ENCODE data around the gene UBA52. TPM values are rescaled to one million over a fixed set of nuclear protein-coding genes. Genes with fewer than 3 reads are reported as not detected.

The UBA52 gene
- total RNA-seq, 1 experiment from 2014 or later, result 1,108 TPM

DNA sequence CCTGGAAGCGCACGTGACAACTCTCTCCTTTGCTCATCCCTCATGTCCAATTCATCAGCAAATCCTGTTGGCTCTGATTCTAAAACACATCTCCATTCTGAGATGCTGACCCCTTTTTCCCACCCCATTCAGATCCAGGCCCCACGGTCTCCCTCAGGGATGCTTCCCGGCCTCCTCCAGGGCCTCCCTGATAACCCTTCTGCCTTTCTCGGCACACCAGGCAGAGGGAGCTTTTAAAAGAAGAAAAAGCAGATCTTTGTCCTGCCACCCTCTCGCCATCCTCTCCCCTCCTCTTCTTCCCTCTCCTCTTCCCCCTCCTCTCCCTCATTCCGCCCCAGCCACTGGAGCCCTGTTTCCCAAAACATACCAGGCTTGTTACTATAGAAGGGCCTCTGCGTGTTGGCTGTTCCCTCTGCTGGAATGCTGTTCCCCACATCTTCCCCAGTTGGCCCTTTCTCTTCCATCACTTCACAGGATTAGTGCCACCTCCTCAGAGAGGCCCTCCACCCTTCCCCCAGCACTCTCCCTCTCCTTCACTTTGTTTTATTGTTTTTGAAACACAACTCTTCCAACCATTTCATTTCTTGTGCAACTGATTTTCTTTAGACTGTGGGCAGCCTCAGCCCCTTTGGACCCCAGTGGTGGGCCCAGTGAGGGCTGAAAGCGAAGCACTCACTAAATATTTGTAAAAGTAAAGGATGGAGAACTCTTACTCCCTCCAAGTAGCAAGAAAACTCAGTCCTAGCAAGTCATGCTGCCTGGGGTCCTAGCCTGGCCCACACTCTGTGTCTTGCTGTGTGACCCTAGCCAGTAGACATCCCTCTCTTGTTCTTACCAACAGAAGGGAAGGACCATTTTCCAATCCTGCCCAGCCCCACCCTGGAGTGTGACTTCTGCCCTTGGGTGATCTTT lies 37.4 kb downstream of the UBA52 start:
- H3K79me2 ChIP-seq (ENCODE audit: low read length), result no peaks in the 10 kb centered on the region
- peaks cover 5% of the 10 kb centered on the region for H3F3A ChIP-seq (ENCODE audit: low read length, unreplicated experiment)
- ATAC-seq, result no peak
- H3K4me1 ChIP-seq (ENCODE audit: insufficient read depth, low read length), result peaks cover 9% of the 10 kb centered on the region; the same call in 1 of the 2 replicates
- POLR2A ChIA-PET (ENCODE audit: unreplicated experiment), result no interaction called here
- H3K27ac ChIP-seq (ENCODE audit: low read length), result no peak overlapping the region
- no peak overlapping the region for H3K4me2 ChIP-seq (ENCODE audit: low read length)
- no peaks in the 10 kb centered on the region for H3K9me3 ChIP-seq (ENCODE audit: low read length)
- no TSS peak for BruUV-seq (replicated peaks)
- intact Hi-C loops (cut with micrococcal nuclease), result loop anchor here (10.0 kb wide), 1 partner anchor 166 kb away; no protein-coding TSS in a partner anchor
- H3K9ac ChIP-seq (ENCODE audit: low read length), result no peak overlapping the region
- H2AFZ ChIP-seq (ENCODE audit: low read length), result no peak overlapping the region
- peaks cover 90% of the 10 kb centered on the region for H3K27me3 ChIP-seq (ENCODE audit: low read length)
- DNase-seq, result no peak
- no peak for TF ChIP-seq EZH2 (IDR thresholded peaks at IDR 0.05; ENCODE audit: low read length, unreplicated experiment)
- TF ChIP-seq, protein P1, sequence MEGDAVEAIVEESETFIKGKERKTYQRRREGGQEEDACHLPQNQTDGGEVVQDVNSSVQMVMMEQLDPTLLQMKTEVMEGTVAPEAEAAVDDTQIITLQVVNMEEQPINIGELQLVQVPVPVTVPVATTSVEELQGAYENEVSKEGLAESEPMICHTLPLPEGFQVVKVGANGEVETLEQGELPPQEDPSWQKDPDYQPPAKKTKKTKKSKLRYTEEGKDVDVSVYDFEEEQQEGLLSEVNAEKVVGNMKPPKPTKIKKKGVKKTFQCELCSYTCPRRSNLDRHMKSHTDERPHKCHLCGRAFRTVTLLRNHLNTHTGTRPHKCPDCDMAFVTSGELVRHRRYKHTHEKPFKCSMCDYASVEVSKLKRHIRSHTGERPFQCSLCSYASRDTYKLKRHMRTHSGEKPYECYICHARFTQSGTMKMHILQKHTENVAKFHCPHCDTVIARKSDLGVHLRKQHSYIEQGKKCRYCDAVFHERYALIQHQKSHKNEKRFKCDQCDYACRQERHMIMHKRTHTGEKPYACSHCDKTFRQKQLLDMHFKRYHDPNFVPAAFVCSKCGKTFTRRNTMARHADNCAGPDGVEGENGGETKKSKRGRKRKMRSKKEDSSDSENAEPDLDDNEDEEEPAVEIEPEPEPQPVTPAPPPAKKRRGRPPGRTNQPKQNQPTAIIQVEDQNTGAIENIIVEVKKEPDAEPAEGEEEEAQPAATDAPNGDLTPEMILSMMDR (conservative IDR thresholded peaks at IDR 0.05; ENCODE audit: low read depth, low read length), result no peak
- no peak for TF ChIP-seq EZH2phosphoT487 (IDR thresholded peaks at IDR 0.05; ENCODE audit: borderline replicate concordance, low read length)
- H3K4me3 ChIP-seq (ENCODE audit: low read length), result no peak overlapping the region
- H3K9me2 ChIP-seq (replicated peaks; ENCODE audit: low read length), result no peaks in the 10 kb centered on the region
- no peaks in the 10 kb centered on the region for H4K20me1 ChIP-seq (ENCODE audit: low read length)
- H3K36me3 ChIP-seq (ENCODE audit: low read depth, low read length), result no peaks in the 10 kb centered on the region
- CTCF ChIA-PET, result no interaction called here

DNA sequence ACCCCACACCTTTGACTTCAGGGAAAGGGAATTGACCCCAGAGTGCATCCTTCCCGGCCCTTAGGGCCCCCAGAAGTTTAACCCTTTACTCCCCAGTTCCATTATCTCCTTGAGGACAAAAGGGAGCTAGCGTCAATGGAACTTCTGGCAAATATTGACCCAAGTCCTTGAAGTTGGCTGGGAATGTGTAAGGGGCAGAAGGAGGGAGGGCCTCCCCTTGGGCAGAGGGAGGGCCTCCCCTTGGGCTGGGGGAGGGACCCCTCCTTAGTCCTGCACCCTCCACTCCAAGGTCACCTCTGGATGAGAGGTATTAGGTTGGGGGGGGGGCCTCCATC lies 38.0 kb downstream of the UBA52 start:
- Histone ChIP-seq H3K36me3 (ENCODE audit: low read depth, low read length) (no peaks in the 10 kb centered on the region), H3K4me1 (ENCODE audit: insufficient read depth, low read length) (peaks cover 9% of the 10 kb centered on the region; the same call in 1 of the 2 replicates), H4K20me1 (ENCODE audit: low read length) (no peaks in the 10 kb centered on the region), H3K4me3 (ENCODE audit: low read length) (no peak overlapping the region), H3K9me2 (replicated peaks; ENCODE audit: low read length) (no peaks in the 10 kb centered on the region), H3K9ac (ENCODE audit: low read length) (no peak overlapping the region), H3K4me2 (ENCODE audit: low read length) (no peak overlapping the region), H3K27me3 (ENCODE audit: low read length) (peaks cover 91% of the 10 kb centered on the region), H3K27ac (ENCODE audit: low read length) (no peak overlapping the region), H3F3A (ENCODE audit: low read length, unreplicated experiment) (peaks cover 5% of the 10 kb centered on the region), H3K79me2 (ENCODE audit: low read length) (no peaks in the 10 kb centered on the region), H2AFZ (ENCODE audit: low read length) (no peak overlapping the region), H3K9me3 (ENCODE audit: low read length) (no peaks in the 10 kb centered on the region)
- DNase-seq (no peak), ATAC-seq (no peak)
- ChIA-PET CTCF (no interaction called here), POLR2A (ENCODE audit: unreplicated experiment) (no interaction called here)
- intact Hi-C loops (cut with micrococcal nuclease), result loop anchor here (10.0 kb wide), 1 partner anchor 165 kb away; no protein-coding TSS in a partner anchor
- TF ChIP-seq, protein P1 (conservative IDR thresholded peaks at IDR 0.05; ENCODE audit: low read depth, low read length), result no peak
- TF ChIP-seq EZH2 (IDR thresholded peaks at IDR 0.05; ENCODE audit: low read length, unreplicated experiment) (no peak), EZH2phosphoT487 (IDR thresholded peaks at IDR 0.05; ENCODE audit: borderline replicate concordance, low read length) (no peak)
- no TSS peak for BruUV-seq (replicated peaks)

DNA sequence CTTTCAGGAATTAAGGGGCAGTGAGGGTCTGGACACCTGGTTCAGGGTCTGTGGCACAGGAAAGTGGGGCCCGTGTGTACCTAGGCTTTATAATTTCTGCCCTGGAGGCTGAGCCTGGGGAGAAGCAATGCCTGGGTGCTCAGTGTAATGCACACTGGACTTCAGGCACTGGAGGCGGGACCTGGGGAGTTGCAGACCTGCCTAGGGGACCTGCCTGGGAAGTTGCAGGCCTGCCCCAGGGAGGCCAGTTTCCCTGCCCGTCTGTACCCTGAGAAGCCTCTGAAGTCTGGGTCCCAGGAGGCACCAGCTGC lies 38.5 kb downstream of the UBA52 start:
- TF ChIP-seq, protein P1 (conservative IDR thresholded peaks at IDR 0.05; ENCODE audit: low read depth, low read length), result no peak
- no peak for TF ChIP-seq EZH2phosphoT487 (IDR thresholded peaks at IDR 0.05; ENCODE audit: borderline replicate concordance, low read length)
- TF ChIP-seq EZH2 (IDR thresholded peaks at IDR 0.05; ENCODE audit: low read length, unreplicated experiment), result no peak
- H3K9me2 ChIP-seq (replicated peaks; ENCODE audit: low read length), result no peaks in the 10 kb centered on the region
- no peak overlapping the region for H3K4me2 ChIP-seq (ENCODE audit: low read length)
- H3K27ac ChIP-seq (ENCODE audit: low read length), result no peak overlapping the region
- peaks cover 86% of the 10 kb centered on the region for H3K27me3 ChIP-seq (ENCODE audit: low read length)
- peaks cover 5% of the 10 kb centered on the region for H3F3A ChIP-seq (ENCODE audit: low read length, unreplicated experiment)
- POLR2A ChIA-PET (ENCODE audit: unreplicated experiment), result no interaction called here
- no peaks in the 10 kb centered on the region for H3K36me3 ChIP-seq (ENCODE audit: low read depth, low read length)
- H3K4me1 ChIP-seq (ENCODE audit: insufficient read depth, low read length), result peaks cover 9% of the 10 kb centered on the region; the same call in 1 of the 2 replicates
- DNase-seq (no peak), ATAC-seq (no peak)
- no peak overlapping the region for H3K9ac ChIP-seq (ENCODE audit: low read length)
- no peak overlapping the region for H3K4me3 ChIP-seq (ENCODE audit: low read length)
- intact Hi-C loops (cut with micrococcal nuclease), result no loop called here
- no TSS peak for BruUV-seq (replicated peaks)
- CTCF ChIA-PET, result no interaction called here
- no peaks in the 10 kb centered on the region for H3K9me3 ChIP-seq (ENCODE audit: low read length)
- H4K20me1 ChIP-seq (ENCODE audit: low read length), result no peaks in the 10 kb centered on the region
- H2AFZ ChIP-seq (ENCODE audit: low read length), result no peak overlapping the region
- no peaks in the 10 kb centered on the region for H3K79me2 ChIP-seq (ENCODE audit: low read length)

Measured in PC-3 (cell line).